D721Med (cell line): ENCODE data around the gene SCN4A.

Source experiments
- DNase-seq: peaks from one replicate; pipeline ENCODE4 v3.0.0; 2011; ENCODE audit warnings: low spot score; ENCODE audit not compliant: insufficient read length
- FAIRE-seq: peaks from 2 replicates; lab custom pipeline; 2011; peaks lifted over from hg19 to GRCh38; lab: Jason Lieb, UNC
- CTCF ChIP-seq: IDR thresholded peaks from 2 replicates; pipeline ENCODE4 v1.5.1; 2012; ENCODE audit warnings: mild to moderate bottlenecking, control low read depth; ENCODE audit not compliant: insufficient read depth; ENCODE audit errors: missing control alignments

SCN4A gene

GRCh38 chr17:63976702-63977101, 4.0 kb upstream of the SCN4A start:
- no peak for DNase-seq
- FAIRE-seq: no peak
- TF ChIP-seq CTCF: no peak

GRCh38 chr17:63975541-63976092, 2.9 kb upstream of the SCN4A start:
- no peak for TF ChIP-seq CTCF
- DNase-seq: no peak
- no peak for FAIRE-seq

- FAIRE-seq: no peak
- DNase-seq: no peak
- no peak for TF ChIP-seq CTCF
Measured at GRCh38 chr17:63974594-63975192, 2.0 kb upstream of the SCN4A start.

- DNase-seq (no peak), FAIRE-seq (no peak)
- no peak for TF ChIP-seq CTCF
Measured at GRCh38 chr17:63973930-63974593, 1.3 kb upstream of the SCN4A start.

- no peak for DNase-seq
- no peak for FAIRE-seq
- TF ChIP-seq CTCF: no peak
Measured at GRCh38 chr17:63973247-63973646, 529 bp upstream of the SCN4A start.

- FAIRE-seq: no peak
Measured at GRCh38 chr17:63969278-63969677, 3.4 kb downstream of the SCN4A start.

More at GRCh38 chr17:63969278-63969677, 3.4 kb downstream of the SCN4A start:
- TF ChIP-seq CTCF: no peak
- no peak for DNase-seq
